Mucosa of gallbladder (tissue), 1 donor: ENCODE measurements around the gene OR5H15. TPM values are rescaled to one million over a fixed set of nuclear protein-coding genes. Genes with fewer than 3 reads are reported as not detected.
"Not testable (repeated sequence)": the region's sequence is repeated elsewhere in the genome, so short reads cannot be mapped to it uniquely, and the experiment has no call there.

ENCODE experiments used
- DNase-seq: peaks from one replicate; pipeline ENCODE4 v3.0.0-alpha.2; 2020; ENCODE audit warnings: low spot score
- total RNA-seq: library from RNA; stranded (reverse); gene quantifications from one replicate; pipeline ENCODE4 v1.2.1, GENCODE V29; 2021
- donor health status: DM: no; HTN: no; CAD: no.

OR5H15 gene
- total RNA-seq = not detected

- DNase-seq = no peak
Observed at GRCh38 chr3:98166396-98166795, at the start of gene OR5H15. TSS of gene OR5H15 (plus strand) at chr3:98166696. CDS start at chr3:98168700, 2,004 bp downstream.

- no peak for DNase-seq
Observed at GRCh38 chr3:98130421-98130820, 36.1 kb upstream of the OR5H15 start, which contains the start of gene OR5H1. TSS of gene OR5H1 (plus strand) at chr3:98130721. CDS start at chr3:98132698, 1,977 bp downstream.

GRCh38 chr3:98136631-98137030 is 29.9 kb upstream of the OR5H15 start:
- DNase-seq = no peak

- DNase-seq = not testable (repeated sequence)
Observed at GRCh38 chr3:98137826-98138557, 28.5 kb upstream of the OR5H15 start.

GRCh38 chr3:98140531-98140930 is 26.0 kb upstream of the OR5H15 start:
- DNase-seq = no peak

GRCh38 chr3:98147179-98147578 is 19.3 kb upstream of the OR5H15 start, which contains the start of gene OR5H14:
TSS of gene OR5H14 (plus strand) at chr3:98147479. CDS start at chr3:98149386, 1,907 bp downstream.
- DNase-seq = no peak

- no peak for DNase-seq
Observed at GRCh38 chr3:98148751-98149150, 17.7 kb upstream of the OR5H15 start.

- not testable (repeated sequence) for DNase-seq
Observed at GRCh38 chr3:98149456-98149855, 17.0 kb upstream of the OR5H15 start.

- no peak for DNase-seq
Observed at GRCh38 chr3:98151241-98151640, 15.3 kb upstream of the OR5H15 start.

GRCh38 chr3:98171071-98171470 is 4.6 kb downstream of the OR5H15 start:
- DNase-seq = no peak

GRCh38 chr3:98172621-98173020 is 6.1 kb downstream of the OR5H15 start:
- no peak for DNase-seq

- DNase-seq = no peak
Observed at GRCh38 chr3:98180319-98180890, 13.9 kb downstream of the OR5H15 start.

- no peak for DNase-seq
Observed at GRCh38 chr3:98182196-98182595, 15.7 kb downstream of the OR5H15 start.

- no peak for DNase-seq
Observed at GRCh38 chr3:98185180-98185579, 18.7 kb downstream of the OR5H15 start.

- DNase-seq = no peak
Observed at GRCh38 chr3:98188545-98188944, 22.0 kb downstream of the OR5H15 start.

GRCh38 chr3:98190911-98191310 is 24.4 kb downstream of the OR5H15 start:
- DNase-seq = not testable (repeated sequence)

GRCh38 chr3:98196293-98196692 is 29.8 kb downstream of the OR5H15 start:
- not testable (repeated sequence) for DNase-seq

GRCh38 chr3:98199020-98199419 is 32.5 kb downstream of the OR5H15 start:
- DNase-seq = no peak

GRCh38 chr3:98209244-98209643 is 42.7 kb downstream of the OR5H15 start:
- DNase-seq = no peak

GRCh38 chr3:98213276-98213675 is 46.8 kb downstream of the OR5H15 start:
- DNase-seq = no peak

GRCh38 chr3:98215051-98215450 is 48.6 kb downstream of the OR5H15 start:
- DNase-seq = no peak
